ENCODE results near the gene APOBEC3H. TPM values are rescaled to one million over a fixed set of nuclear protein-coding genes. Genes with fewer than 3 reads are reported as not detected.

The APOBEC3H gene
- total and polyA plus RNA-seq, 9 of the 15 experiments (the other 6 are each of a cell fraction or from before 2014, with no cell fraction given): 0.10 to 0.21 TPM; not detected in 7

- TF ChIP-seq PBX2 (CRISPR knock-in tag; IDR thresholded peaks at IDR 0.05; ENCODE audit: low read depth): peak; percentile 67
- TF ChIP-seq PBX2 (tag; conservative IDR thresholded peaks at IDR 0.05; ENCODE audit: low read depth): peak; percentile 91
- TF ChIP-seq CTBP1 (IDR thresholded peaks at IDR 0.05; ENCODE audit: borderline replicate concordance): peak; percentile 52
- no peak for TF ChIP-seq IRF2 (CRISPR knock-in tag; IDR thresholded peaks at IDR 0.05)
- TF ChIP-seq HDAC1 (IDR thresholded peaks at IDR 0.05): no peak
- TF ChIP-seq TFAP4 (CRISPR knock-in tag; IDR thresholded peaks at IDR 0.05; ENCODE audit: borderline replicate concordance): no peak
- TF ChIP-seq ZNF24 (IDR thresholded peaks at IDR 0.05): no peak
- no peak for TF ChIP-seq CCNT2 (IDR thresholded peaks at IDR 0.05; ENCODE audit: borderline replicate concordance, extremely low read depth, insufficient read length, low read depth, low read length)
Measured at GRCh38 chr22:39110631-39111561, 13.9 kb downstream of the APOBEC3H start (continued).

Measured in K562 (cell line).